Fibroblast of skin of right biceps (primary cell): ENCODE data around the gene PLEKHA5.

Experiments used
- DNase-seq: peaks from one replicate; pipeline ENCODE4 v3.0.0-alpha.2; 2013

The PLEKHA5 gene

DNA sequence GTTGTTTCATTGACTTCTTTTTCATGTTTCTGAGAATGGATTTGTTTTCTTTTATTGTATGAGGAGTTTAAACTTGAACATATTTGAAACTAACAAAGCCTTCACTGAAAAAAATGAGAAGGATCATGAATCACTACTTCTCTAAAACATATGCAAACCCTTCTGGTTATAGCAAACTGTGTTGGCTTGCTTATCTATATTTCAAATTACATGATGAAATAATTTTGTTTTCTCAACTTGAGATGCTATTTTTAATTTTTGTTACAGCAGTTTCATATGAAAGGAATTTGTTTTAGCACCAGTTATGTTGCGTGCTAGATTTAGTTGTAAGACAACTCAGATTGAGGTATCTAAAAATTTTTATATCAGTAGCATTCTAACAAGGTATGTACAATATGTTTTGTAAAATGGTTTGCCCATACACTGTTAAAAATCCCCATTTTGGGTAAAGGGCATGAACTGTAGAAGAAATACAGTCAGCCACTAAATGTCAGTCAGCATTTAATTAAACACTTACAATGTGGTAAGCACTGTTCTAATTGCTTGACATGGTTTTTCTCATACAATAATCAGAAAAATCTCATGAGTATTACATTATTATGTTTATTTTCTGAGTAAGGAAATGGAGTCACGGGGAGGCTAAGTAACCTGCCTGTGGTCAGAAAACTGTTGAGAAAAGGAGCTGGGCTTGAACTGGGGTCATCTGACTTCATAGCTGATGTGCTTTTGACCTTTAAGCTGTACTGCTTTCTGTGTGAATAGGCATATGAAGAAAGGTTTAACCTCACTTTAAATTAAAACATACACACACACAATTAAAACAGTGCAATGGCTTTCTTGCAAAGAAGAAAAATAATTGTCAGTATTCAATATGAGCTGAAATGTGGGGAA, 105.7 kb downstream of the PLEKHA5 start:
- DNase-seq, result peak; percentile 67

DNA sequence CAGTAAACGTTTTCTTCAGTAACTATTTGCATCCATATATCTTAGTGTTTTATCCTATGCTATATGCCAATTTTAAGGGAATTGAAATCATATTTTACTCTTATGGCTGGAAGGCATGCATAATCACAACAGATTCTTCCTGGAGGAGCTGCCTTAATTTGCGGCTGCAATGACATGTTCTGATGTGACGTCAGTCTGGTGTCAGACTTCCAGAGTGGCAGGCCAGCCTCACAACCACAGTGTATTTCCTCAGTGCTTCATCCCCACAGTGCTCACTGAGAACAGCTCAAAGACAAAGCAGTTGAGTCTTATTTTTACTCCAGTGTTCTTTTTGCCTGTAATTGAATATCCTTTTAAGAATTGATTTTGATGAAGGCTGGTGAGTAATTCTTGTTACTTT, 107.1 kb downstream of the PLEKHA5 start:
- peak; percentile 90 for DNase-seq

DNA sequence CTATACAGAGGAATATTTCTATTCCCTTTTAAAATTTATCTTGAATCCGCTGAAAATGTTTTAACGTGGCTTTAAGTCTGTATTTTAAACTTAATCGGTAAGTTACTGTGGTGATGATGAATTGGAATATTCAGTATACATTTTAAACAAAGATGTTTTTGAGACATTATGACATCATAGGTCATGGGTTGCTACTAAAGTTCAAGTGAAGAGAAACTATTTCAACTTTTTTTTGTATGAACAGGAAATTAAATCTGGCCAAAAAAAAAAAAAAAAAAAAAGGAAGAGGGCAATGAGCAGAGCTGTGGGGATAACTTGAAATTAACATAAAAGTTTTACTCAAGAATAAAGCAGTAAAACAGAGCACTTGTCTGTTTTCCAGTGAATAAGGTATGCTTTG, 109.0 kb downstream of the PLEKHA5 start:
- DNase-seq, result no peak

DNA sequence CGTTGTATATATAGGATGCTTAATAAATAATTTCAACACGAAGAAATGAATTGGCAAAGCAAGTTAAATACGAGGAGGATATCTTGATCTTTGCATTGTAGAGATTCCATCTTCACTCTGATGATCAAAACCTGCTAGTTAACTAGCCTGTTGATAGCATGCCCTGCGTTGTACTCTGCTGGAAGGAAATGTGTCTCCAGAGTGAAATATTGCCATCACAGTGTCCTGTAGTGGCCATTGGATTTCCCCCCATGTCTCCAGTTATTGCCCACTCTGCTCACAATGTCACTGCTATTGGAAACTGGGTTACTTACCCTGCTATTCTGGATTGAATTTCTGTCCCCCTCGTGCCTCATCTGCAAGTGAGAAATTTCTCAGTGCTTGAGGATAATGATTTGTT, 109.6 kb downstream of the PLEKHA5 start:
- no peak for DNase-seq

DNA sequence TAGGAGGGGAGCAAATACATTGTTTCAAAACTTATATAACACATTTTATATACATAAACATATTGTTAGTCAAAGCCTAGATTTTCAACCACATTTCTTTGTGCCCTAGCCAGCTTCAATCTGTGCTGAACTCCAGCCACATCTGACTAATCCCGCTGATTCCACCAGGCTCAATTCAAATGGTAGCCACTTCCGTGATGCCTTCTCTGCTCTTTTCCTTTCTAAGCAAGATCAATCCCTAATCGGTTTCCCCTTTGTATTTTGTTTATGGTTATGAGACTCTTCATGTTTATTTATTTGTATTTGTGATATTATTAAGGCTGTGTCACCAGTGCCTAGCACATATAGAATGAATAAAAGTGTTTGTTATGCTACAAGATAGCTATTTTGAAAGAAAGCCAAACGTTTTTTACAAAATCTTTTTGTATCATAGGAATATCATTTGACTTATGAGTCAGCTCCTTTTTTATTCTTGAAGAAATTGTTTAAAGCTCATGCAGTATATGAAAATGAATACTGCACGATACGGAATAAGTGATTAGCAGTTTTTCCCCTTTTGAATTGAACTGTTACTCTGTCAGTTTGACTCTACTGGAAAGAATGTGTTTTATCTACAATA, 110.2 kb downstream of the PLEKHA5 start:
- DNase-seq, result peak; percentile 78

DNA sequence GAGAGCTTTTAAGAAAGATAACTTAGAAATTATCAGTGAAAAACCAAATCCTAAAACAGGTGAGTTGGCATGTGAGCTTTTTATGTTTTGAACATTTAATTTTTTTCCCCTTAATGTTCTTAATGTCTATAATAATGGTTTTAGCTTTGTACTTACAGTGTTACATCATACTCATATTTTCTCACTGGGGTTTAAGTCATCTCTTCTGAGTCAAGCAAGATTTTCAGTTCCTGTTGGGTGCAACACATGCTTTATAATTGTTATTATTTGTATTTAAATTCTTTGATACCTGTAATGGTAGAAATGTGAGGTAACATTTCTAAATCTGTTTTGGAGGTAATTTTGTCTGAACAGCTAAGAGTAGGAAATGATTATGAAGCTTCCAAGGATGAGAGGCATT, 113.0 kb downstream of the PLEKHA5 start:
- no peak for DNase-seq

DNA sequence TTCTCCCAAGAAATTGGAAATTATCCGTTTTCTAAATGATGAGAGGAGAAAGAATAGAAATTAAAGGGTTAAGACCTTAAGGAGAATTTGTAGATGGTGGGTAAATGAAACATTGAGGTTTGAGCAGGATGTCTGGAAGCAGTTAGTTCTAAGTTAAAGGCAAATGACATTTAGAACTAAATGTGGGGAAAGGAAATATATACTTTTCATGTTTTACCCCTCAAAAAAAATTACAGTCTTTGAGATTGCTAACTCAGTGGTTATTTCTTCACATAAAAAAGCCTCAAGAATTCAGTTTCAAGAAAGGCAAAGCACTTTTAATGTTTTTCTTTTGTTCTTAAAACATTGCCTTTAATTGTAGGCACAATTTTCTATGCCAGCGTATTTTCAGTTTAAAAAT, 114.0 kb downstream of the PLEKHA5 start:
- peak; percentile 35 for DNase-seq

DNA sequence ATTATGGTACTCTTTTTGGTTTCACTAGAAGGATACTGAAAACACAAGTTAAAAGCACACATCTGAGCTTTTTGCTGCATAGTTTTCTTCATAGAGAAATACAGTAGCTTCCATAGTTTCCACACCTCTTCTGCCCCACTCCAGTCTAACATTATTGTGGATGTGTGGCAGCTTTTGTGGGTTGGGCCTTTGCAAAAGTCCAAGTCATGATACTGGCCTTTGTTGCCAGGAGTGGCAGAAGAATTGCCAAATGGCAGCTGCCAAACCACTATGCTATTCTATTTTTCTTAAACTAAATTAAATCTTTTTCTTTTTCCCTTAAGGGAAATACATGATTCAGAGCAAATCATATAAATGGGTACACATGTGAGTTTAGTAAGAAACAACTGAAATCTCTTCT, 114.8 kb downstream of the PLEKHA5 start:
- DNase-seq, result no peak

DNA sequence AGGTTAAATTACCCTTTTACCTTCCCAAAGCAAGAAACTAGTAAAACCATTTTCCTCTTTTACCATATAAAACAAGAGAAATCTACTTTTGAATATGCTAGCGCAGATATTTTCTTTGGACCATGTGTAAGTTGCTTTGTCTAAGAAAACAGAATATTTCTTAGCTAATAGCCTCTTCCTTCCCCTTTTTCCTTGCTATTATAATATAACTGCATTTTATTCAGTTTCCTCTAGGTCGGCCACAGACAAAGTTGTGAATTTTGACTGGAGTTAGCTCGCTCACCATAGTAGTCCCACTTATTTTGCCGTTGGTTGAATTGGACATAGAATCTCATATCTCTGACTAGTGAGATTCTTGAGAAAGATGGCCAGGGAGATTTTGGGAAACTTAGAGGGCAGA, 115.6 kb downstream of the PLEKHA5 start:
- no peak for DNase-seq

DNA sequence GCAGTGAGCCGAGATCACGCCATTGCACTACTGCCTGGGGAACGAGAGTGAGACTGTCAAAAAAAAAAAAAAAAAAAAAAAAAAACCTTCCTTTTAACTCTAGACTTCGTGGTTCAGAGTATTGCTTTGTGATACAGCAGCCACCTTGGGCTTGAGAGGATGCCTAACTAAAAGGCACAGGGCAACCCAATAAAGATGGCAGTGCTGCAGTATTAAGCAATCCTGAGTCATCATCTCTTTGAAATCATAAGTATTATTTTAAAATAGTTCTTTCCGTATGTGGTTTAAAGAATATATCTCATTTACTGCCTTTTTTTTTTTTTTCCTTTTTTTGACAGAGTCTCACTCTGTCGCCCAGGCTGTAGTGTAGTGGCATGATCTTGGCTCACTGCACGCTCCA, 116.1 kb downstream of the PLEKHA5 start:
- no peak for DNase-seq

DNA sequence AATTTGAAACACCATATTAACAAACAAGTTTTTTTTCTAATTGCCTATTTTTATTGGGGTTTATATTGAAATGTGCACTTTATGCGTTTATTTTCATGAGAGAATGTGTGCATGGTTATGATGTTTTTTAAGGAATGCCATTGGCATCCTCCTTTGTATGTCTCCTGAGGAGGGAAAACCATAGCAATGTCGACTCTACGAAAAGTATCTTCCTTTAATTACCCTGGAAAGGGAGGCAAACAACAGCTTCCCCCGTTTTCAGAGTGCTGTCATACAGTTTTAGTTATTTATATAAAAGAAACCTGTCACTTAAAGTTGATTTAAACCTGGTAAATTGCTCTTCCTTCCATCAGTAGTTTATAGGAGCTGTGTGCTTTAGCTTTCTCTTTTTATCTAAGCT, 117.4 kb downstream of the PLEKHA5 start:
- DNase-seq, result no peak

DNA sequence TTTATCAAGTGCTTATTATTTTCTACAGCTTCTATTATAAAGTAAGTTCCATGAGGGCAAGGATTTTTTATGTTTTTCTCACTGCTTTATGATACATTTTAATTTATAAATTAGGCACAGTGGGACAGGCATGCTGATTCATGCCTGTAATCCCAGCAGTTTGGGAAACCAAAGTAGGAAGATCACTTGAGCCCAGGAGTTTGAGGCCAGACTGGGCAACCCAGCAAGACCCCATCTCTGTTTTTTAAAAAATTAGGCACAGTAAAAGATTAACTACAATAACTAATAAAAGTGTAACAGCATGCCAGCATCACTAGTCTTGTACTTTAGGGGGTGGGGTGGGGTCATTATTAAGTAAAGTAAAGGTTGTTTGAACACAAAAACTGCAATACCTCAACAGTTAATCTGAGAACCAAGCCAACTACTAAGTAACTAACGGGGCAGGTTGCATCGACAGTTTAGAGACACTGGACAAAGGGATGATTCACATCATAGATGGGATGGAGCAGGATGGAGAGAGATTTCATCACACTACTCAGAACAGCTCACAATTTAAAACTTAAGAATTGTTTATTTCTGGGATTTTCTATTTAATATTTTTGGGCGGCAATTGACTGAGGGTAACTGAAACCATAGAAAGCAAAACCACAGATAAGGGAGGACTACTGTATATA, 119.5 kb downstream of the PLEKHA5 start:
- DNase-seq, result peak; percentile 78

DNA sequence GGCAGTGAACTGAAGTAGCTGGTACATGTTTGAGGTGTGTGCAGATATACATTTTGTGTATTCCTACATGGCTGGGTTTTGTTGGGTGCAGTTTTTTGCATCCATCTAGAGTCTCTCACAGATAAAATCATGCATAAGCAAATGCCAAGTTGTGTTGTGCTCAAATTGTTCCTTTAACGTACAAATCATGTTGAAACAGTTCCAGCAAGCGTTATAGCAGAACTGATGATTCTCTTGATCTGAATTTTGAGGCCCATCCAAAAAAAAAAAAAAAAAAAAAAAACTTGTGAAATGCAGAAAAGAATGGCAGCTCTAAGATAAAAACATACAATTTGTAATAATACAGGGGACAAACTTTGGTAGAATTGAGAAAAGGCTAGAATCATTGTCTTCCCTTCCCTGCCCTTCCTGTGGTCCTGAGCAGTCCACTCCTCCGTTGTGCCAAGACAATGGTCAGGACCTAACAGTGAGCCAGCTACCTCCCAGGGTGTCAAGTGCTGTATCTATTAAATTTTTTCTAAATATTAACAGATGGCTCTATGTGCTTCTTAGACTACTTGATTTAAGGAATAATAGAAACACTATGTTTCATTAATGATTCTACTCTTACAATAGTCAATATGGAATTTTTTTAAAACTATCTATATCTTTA, 122.1 kb downstream of the PLEKHA5 start:
- DNase-seq, result no peak

DNA sequence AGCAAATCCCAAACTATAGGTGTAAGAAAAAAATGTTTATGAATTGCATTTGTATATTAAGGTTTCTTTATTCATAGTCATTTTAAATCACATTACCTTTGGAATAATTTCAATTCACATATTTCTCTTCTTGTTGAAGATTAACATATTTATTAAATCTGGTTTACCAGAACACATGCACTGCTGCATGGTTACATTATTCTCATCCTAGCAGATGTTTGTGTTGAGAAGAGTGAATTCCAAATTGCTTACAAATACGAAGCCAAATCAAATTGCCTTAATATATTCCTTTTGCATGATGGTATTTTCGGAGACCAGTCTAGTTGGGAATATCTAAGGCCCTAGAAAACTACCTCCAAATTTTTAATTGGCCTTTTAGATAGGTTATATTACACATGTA, 130.6 kb downstream of the PLEKHA5 start:
- DNase-seq, result no peak

DNA sequence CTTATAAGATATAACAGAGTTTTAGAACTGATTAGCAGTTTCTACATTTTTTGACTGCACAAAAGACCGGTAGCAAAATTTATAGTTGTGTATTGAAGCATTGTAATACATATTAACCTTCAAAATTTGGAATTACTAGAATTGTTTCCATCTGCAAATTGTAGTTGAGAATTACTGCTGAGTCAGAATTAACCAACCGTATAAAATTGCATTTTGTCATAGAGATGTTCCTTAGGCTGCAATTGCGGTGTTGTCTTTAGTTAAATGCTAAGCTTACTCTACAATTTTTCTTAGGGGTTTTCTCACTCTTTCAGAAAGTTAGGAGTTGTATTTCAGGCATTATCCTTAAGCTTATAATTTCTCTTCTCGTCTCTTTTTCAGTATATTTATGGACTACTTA, 132.2 kb downstream of the PLEKHA5 start:
- no peak for DNase-seq

DNA sequence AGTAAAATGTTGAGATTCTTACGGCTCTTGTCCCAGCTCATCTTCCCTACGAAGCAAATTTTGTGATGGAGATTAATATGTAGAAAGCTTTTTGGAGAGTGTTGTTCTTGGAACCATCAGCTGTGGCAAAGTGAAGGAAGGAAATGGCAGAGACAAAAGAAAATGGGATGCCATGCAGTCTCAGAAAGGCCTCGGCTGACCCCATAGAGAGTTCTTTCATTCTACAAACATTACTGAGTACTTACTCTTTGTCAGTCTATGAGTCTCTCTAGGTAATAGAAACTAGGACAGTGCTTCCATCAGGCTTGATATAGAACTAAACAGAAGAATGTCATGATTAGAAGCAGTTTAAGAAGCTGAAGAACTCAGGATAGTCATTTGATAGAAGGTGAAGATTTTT, 134.1 kb downstream of the PLEKHA5 start:
- DNase-seq, result no peak

DNA sequence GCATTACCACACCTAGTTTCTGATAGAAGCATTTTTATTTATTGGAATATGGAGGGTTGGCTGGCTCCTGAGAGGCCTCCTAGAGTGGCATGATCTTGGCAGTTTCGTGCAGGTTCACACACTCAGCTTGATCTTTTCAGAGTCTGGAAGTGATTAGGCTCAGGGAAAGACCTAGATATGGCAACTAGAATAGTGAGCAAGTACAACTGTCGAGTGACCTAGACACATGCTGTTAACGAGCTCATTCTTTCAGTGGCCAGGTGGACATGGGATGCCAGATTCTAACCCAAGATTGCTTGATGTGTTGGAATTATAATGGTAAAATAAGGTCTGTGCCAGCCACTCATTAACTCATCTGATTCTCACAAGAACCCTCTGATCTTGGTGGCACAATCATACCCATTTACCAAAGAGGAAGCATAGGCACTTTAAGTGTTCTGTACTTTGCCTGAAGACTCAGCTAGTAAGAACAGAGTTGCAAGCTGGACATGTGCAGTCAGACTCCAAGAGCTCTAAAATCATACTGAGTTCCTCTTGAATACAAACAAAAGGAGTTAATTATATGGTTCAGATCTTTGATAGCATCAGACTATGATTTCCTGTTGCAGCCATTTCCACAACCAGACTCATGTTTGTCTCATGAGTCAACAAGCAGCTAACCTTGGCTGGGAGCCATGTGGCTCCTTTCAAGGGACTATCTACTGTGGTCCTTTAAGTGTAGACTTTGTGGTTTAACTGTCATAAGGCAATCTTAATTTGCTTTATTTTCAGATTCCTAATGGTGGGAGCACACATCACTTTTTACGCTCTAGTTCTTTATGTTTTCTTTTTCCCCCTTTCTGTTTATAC, 144.2 kb downstream of the PLEKHA5 start:
- DNase-seq, result peak; percentile 100

DNA sequence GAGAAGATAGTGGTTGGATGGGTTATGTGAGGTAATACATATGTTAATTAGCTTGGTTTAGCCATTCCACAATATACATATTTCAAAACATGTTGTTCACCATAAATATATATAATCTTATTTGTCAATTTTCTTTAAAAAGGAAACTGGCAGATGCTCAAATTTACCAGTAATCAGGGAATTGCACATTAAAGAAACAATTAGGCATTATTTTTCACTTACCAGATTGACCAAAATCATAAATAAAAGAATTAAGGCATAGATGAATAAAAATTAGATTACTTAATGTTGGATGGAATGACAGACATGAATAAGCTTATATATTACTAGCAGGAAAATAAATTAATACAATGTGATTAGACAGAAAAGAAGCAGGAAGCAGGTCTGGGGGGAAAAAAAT, 147.2 kb downstream of the PLEKHA5 start:
- DNase-seq, result no peak

DNA sequence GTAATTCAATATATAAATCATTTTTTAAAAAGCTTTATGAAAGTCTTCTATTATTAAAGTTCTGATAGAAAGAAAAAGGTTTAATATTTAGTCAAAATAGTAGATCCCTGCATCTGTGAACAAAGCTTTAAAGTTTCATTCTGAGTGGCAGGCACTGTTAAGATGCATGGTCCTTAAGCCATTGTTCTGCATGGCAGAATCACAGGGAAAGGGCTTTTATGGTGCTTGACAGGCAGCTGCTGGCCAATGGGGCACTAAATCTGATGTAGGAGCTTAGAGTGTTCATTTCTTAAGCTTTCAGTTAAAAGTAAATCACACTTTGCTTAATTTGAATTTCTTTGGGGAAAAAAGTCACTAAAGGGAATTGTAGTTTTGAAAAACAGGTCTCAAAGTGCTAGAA, 148.2 kb downstream of the PLEKHA5 start:
- no peak for DNase-seq

DNA sequence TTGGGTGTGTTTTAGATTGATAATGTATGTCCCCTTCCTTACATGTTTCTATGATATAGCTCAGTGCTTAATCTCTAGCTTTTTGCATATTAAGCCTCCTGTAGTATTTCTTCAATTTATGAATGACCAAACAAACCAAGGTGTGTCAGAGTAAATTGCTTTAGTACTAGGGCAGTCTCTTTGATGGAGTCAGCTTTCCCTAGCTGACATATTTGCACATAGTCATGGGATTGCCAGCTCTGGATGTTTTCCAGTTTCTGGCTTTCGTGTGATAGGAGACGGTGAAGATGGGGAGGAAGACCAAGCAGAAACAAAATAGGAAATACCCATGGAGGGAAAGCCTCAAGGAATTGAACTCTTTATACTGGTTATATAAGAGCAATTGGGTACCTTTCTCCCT, 148.9 kb downstream of the PLEKHA5 start:
- DNase-seq, result no peak

DNA sequence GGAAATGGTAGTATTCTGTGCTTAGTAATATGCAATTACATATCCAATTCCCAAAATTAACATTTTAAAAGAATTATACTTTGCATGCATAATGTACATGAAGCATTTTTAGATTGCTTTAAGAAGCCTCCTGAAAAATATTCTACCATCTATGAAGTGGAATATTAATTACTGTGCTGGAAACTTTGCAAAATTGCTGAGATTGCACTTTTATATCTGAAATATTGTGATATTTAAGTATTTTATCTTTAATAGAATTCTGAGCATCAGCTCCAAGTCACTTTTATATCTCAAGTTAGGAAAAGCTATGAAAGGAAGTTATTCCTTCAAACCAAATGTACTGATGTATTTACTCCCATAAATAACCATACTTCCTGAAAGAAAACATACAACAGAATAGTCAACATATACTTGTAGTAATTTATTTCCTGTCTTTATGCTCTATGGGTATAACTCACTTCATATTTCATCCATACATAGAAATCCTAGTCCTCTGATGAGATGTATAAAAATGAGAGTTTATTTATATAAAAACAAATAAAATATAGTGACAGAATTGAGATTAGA, 152.7 kb downstream of the PLEKHA5 start:
- DNase-seq, result no peak

DNA sequence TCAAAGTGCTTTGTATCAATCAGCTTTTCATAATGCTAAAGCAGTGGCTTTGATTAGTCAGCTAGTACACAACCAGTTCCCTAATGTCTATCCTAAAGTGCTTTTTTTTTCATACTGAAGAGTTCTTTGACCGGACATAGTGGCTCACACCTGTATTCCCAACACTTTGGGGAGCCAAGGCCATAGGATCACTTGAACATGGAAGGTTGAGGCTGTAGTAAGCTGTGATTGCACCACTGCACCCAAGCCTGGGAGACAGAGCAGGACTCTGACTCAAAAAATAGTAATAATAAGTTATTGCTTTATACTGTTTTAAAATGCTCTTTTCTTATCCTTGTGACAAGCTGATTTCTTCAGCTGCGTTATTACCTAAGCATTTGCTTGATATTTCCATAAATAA, 155.1 kb downstream of the PLEKHA5 start:
- DNase-seq, result no peak
